NOMO-1 treated with DMSO at 0.1 percent for 48 hours (cell line): Measurements from ENCODE around the gene KCNH3.
"Not testable (repeated sequence)": the region's sequence is repeated elsewhere in the genome, so short reads cannot be mapped to it uniquely, and the experiment has no call there.

Experiments used
- DNase-seq: peaks from one replicate; lab custom pipeline; 2025; ENCODE audit not compliant: unreplicated experiment; lab: John Stamatoyannopoulos, UW

Gene KCNH3, protein sequence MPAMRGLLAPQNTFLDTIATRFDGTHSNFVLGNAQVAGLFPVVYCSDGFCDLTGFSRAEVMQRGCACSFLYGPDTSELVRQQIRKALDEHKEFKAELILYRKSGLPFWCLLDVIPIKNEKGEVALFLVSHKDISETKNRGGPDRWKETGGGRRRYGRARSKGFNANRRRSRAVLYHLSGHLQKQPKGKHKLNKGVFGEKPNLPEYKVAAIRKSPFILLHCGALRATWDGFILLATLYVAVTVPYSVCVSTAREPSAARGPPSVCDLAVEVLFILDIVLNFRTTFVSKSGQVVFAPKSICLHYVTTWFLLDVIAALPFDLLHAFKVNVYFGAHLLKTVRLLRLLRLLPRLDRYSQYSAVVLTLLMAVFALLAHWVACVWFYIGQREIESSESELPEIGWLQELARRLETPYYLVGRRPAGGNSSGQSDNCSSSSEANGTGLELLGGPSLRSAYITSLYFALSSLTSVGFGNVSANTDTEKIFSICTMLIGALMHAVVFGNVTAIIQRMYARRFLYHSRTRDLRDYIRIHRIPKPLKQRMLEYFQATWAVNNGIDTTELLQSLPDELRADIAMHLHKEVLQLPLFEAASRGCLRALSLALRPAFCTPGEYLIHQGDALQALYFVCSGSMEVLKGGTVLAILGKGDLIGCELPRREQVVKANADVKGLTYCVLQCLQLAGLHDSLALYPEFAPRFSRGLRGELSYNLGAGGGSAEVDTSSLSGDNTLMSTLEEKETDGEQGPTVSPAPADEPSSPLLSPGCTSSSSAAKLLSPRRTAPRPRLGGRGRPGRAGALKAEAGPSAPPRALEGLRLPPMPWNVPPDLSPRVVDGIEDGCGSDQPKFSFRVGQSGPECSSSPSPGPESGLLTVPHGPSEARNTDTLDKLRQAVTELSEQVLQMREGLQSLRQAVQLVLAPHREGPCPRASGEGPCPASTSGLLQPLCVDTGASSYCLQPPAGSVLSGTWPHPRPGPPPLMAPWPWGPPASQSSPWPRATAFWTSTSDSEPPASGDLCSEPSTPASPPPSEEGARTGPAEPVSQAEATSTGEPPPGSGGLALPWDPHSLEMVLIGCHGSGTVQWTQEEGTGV

GRCh38 chr12:49538510-49539403 is at the start of gene KCNH3:
Gene KCNH3 (plus strand): TSS chr12:49539030. CDS start chr12:49539417, 387 bp downstream.
- peak; percentile 74 for DNase-seq

DNA sequence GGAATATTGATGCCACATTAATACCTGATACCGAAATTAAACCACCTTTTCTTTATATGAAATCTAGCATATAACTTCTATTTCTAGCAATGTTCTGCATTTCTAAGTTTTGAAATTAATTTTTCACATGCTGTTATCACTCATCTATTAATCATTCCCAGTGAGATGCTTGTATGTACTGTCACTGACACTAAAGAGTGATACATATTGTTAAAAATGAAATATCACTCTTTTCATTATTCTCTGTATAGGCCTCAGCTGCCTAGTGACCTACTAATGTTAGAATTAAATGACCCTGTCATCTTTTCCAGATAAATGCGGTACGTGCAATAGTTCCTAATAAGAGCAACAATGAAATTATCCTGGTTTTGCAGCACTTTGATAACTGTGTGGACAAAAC is 49.7 kb upstream of the KCNH3 start:
- no peak for DNase-seq

- no peak for DNase-seq
These were observed 49.1 kb upstream of the KCNH3 start for GRCh38 chr12:49489720-49490119.

DNA sequence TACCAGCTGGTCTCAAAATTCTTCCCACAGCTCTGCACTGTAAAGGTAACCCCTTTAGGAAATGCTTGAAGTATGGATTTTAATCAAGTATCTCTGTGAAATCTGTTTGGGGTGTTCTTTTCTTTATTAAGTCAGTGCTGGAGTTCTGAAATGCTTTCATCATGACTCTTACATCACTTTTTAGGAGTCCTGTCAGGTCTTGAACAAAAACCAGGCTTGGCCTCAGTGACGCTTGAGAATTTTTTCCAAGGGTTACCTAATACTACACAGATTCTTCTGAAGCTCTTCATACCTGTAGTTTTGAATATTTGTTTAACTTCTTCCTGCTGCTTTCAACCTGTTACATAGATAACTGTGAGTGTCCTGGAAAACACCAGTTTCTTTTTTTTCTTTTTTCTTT is 47.0 kb upstream of the KCNH3 start:
- no peak for DNase-seq

DNA sequence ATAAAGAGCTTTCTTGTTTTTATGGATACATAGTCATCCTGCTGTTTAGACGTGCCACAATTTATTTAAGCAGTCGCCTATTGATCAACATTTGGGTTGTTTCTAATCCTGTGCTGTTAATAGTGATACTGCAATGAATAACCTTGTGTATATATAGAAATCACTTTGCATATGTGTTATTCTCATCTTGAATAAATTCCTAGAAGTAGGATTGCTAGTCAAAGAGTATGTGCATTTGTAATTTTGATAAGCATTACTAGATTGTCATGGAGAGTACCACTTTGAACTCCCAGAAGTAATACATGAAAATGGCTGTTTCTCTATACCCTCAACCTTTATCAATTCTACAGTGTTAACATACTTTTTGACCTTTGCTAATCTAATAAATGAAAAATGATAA is 44.9 kb upstream of the KCNH3 start:
- DNase-seq: no peak

DNA sequence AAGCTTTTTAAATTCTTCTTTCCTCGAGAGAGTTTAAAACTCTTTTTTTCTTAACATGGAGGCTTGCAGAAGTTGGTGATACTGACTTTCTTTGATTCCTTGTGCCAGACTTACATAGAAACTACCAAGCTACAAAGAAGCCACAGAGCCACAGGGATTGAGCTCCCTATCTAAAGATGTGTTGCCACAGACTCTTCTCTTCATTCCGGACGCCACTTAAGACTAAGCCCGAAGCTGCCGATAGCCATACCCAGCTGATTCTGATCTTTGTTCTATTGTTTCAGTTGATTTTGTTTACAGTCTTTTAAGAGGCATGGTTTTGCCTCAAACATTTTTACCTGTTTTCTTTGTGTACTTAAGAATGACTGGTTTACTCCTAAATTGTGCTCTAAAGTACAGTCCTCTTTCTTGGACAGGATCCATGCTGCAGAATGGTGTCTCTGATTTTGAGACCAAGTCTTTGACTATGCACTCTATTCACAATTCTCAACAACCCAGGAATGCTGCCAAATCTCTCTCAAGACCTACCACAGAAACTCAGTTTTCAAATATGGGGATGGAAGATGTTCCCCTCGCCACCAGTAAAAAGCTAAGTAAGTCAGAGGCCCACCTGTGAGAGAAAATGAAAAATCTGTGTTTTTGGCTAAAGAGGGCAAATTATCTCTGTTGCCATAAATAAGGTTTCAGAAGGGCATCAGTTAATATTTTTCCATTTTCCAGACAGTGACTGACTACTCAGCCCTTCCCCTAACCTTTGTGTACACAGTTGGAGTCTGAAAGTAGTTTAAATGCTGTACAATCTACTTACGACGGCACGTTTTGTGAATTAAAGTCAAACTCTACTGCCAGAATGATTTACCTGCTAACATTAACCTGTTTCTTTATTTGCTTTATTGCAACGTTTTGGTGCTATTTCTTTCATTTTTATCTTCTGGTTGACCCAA is 42.1 kb upstream of the KCNH3 start:
- DNase-seq: no peak

DNA sequence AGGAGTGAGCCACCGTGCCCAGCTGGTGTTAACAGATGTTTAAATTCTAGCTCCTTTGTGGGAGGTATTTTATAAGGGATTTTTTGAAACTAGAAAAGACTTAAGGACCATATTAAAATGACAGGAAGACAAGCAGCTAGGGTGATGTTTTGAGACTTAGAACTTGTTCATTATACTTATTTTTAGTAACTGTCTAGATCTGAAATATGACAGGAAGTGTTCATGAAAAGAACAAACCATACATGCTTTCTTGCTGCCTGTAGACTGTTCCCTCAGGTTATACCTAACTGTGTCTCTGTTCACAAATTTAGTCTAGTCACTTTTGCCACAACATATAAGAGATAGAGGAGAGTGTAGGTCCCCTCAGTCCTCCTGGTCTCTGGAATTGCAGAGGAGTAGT is 36.9 kb upstream of the KCNH3 start:
- DNase-seq: peak; percentile 4

GRCh38 chr12:49502590-49502989 is 36.2 kb upstream of the KCNH3 start:
- DNase-seq: no peak

GRCh38 chr12:49503674-49504180 is 35.1 kb upstream of the KCNH3 start:
- no peak for DNase-seq

- no peak for DNase-seq
These were observed 33.2 kb upstream of the KCNH3 start for GRCh38 chr12:49505672-49506071.

GRCh38 chr12:49507139-49507538 is 31.7 kb upstream of the KCNH3 start:
- no peak for DNase-seq

- not testable (repeated sequence) for DNase-seq
These were observed 29.1 kb upstream of the KCNH3 start for GRCh38 chr12:49509681-49510080.

DNA sequence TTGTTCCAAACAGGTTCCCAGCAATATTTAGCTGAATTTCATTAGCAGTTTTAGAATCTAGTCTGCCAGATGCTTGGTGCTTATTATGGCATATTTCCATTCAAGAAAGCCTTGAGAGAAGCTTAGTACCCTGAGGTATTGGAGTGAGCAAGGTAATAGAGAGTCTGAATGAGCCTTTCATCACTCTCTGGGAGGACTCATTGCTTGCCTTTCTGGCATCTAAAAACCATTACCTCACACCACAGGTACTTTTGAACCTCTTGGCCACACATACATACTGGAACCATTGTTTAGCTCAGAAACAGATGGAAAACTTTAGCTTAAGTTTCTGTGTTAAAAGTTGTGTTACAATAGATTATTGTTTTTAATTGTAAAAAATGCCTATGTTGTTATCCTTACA is 27.4 kb upstream of the KCNH3 start:
- no peak for DNase-seq

- no peak for DNase-seq
These were observed 26.3 kb upstream of the KCNH3 start for GRCh38 chr12:49512546-49512945.

DNA sequence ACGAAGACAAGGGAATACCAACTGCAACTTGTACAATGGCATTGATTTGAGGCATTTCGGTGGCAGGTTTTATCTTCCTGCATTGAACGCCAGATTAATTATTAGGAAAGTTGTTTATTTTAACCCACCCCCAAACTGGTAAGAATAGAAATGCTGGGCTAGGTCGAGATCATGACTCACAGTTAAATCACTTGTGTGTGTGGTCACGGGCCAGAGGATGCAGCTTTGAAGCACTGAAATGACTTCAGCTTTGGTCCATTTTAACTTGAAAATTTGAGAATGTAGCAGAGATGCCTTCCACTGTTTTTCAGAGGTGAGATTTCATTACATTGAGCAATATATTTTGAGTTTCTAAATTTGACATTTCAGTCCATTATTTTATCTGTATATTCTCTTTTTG is 23.6 kb upstream of the KCNH3 start:
- no peak for DNase-seq

- no peak for DNase-seq
These were observed 19.8 kb upstream of the KCNH3 start for GRCh38 chr12:49518914-49519573.

DNA sequence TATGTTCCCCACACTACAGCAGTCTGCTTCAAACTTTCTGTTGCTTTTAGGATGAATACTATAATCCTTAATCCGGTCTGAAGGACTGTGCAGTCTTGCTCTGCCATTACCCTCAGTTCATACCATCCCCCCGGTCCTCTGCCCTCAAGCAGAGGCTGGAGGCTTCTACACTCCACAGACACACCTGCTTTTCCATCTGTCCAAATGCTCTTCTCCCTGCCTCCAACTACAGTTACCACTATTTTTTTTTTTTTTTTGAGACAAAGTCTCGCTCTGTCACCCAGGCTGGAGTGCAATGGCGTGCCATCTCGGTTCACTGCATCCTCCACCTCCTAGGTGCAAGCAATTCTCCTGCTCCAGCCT is 19.3 kb upstream of the KCNH3 start:
- DNase-seq: no peak

DNA sequence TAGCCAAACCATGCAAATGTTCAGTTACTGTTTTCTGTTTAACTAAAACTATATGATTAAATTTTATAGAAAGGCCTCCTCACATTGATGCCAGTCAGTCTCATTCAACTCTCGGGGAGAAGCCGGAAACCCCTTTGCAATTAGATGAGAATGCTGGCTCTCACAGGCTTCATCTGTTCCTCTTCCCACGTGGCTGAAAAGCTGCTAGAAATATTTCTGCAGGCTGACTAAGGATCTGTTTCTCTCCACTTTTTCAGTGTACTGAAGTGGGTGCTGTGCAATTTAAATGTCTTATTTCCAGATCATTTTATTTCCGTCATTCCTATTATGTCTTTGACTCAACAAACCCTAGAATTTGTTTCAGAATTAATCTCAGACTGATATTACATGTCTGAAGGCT is 17.4 kb upstream of the KCNH3 start:
- no peak for DNase-seq
